Mammary epithelial cell (primary cell): ENCODE data around the gene GOLGA8J.

Experiments used
- CTCF ChIP-seq, 2 donors: IDR thresholded peaks in 1 of 2; conservative IDR thresholded peaks in 1 of 2; 2 replicates each; pipeline ENCODE4 v1.5.1; 2011 to 2012; ENCODE audit warnings: inconsistent platforms in 2 of 2, low read length in 2 of 2, mild to moderate bottlenecking in 2 of 2, control low read depth in 1 of 2, low read depth in 1 of 2; ENCODE audit not compliant: insufficient read depth in 1 of 2; ENCODE audit errors: extremely low read depth in 1 of 2
- EZH2 ChIP-seq: IDR thresholded peaks from 2 replicates; pipeline ENCODE4 v1.6.1; 2012; ENCODE audit warnings: low read length, inconsistent platforms, borderline replicate concordance

- TF ChIP-seq CTCF (conservative IDR thresholded peaks at IDR 0.05 in 1 of 2, IDR thresholded peaks at IDR 0.05 in 1 of 2; ENCODE audit: extremely low read depth in 1 of 2, insufficient read depth in 1 of 2, low read depth in 1 of 2, low read length in 2 of 2) (no peak), EZH2 (no peak)
These were observed 17.5 kb upstream of the GOLGA8J start for GRCh38 chr15:30065025-30065801.
